ENCODE results near the gene ZBED4.

- TF ChIP-seq POLR2A (IDR thresholded peaks at IDR 0.05) (no peak), CTCF (IDR thresholded peaks at IDR 0.05) (no peak)
Measured at GRCh38 chr22:49883294-49883640, 29.6 kb downstream of the ZBED4 start.
